Hematopoietic multipotent progenitor cell treated with erythropoietin and hydrocortisone succinate and interleukin-3 and kit ligand, for 8 days (in vitro differentiated cells): ENCODE measurements around the gene GIT2.

Source experiments
- DNase-seq: peaks from one replicate; pipeline ENCODE4 v3.0.0-alpha.2; 2015

Gene GIT2

GRCh38 chr12:109972821-109973220 is 23.3 kb downstream of the GIT2 start:
- no peak for DNase-seq

GRCh38 chr12:109968801-109969200 is 27.4 kb downstream of the GIT2 start:
- DNase-seq, result no peak

- DNase-seq, result no peak
These were observed 28.1 kb downstream of the GIT2 start for GRCh38 chr12:109968032-109968420.

GRCh38 chr12:109967383-109968031 is 28.7 kb downstream of the GIT2 start:
- no peak for DNase-seq

GRCh38 chr12:109966546-109966945 is 29.6 kb downstream of the GIT2 start:
- no peak for DNase-seq

- DNase-seq, result no peak
These were observed 32.3 kb downstream of the GIT2 start for GRCh38 chr12:109963743-109964429.

- no peak for DNase-seq
These were observed 32.8 kb downstream of the GIT2 start for GRCh38 chr12:109963330-109963729.

GRCh38 chr12:109962398-109962797 is 33.8 kb downstream of the GIT2 start:
- DNase-seq, result no peak

GRCh38 chr12:109961612-109962011 is 34.6 kb downstream of the GIT2 start:
- no peak for DNase-seq

GRCh38 chr12:109961201-109961600 is 35.0 kb downstream of the GIT2 start:
- no peak for DNase-seq

- DNase-seq, result no peak
These were observed 36.6 kb downstream of the GIT2 start for GRCh38 chr12:109959411-109960093.

- DNase-seq, result no peak
These were observed 37.8 kb downstream of the GIT2 start for GRCh38 chr12:109958374-109958773.

- DNase-seq, result no peak
These were observed 42.5 kb downstream of the GIT2 start for GRCh38 chr12:109953656-109954055.

- DNase-seq, result no peak
These were observed 43.3 kb downstream of the GIT2 start for GRCh38 chr12:109952873-109953272.

GRCh38 chr12:109952160-109952858 is 43.9 kb downstream of the GIT2 start:
- no peak for DNase-seq

GRCh38 chr12:109951751-109952150 is 44.4 kb downstream of the GIT2 start:
- DNase-seq, result no peak

- no peak for DNase-seq
These were observed 45.0 kb downstream of the GIT2 start for GRCh38 chr12:109951136-109951535.

GRCh38 chr12:109950625-109951024 is 45.5 kb downstream of the GIT2 start:
- no peak for DNase-seq

GRCh38 chr12:109949089-109949488 is 47.1 kb downstream of the GIT2 start:
- DNase-seq, result no peak

- no peak for DNase-seq
These were observed 47.8 kb downstream of the GIT2 start for GRCh38 chr12:109948368-109948767.

GRCh38 chr12:109947521-109947920 is 48.6 kb downstream of the GIT2 start:
- peak; percentile 27 for DNase-seq

- DNase-seq, result no peak
These were observed 49.3 kb downstream of the GIT2 start for GRCh38 chr12:109946913-109947312.

- DNase-seq, result no peak
These were observed 49.7 kb downstream of the GIT2 start for GRCh38 chr12:109946505-109946904.
